K562 (cell line): ENCODE results near the gene BEST2.
A peak's percentile ranks its signal among the peaks of the same experiment; 100 is the strongest.

Experiments used
- RNF2 ChIP-seq: sonication (generic); IDR thresholded peaks from 2 replicates; pipeline ENCODE4 v1.6.1; 2016
- ZNF175 ChIP-seq: fragments of 200-800 bp; sonication (Bioruptor generic); IDR thresholded peaks from 2 replicates; pipeline ENCODE4 v1.6.1; 2016; ENCODE audit warnings: low read depth, mild to moderate bottlenecking, missing genetic modification characterization, missing compliant biosample characterization

GRCh38 chr19:12792051-12792852, 40.7 kb downstream of the BEST2 start:
- peak; percentile 70; the same call in 1 of the 2 replicates for TF ChIP-seq RNF2
- no peak for TF ChIP-seq ZNF175
